LoVo (cell line): ENCODE results near the gene TMEM131L.

Source experiments
- DNase-seq: peaks from one replicate; pipeline ENCODE4 v3.0.0-alpha.2; 2016; ENCODE audit warnings: low spot score

Gene TMEM131L

GRCh38 chr4:153618833-153619232 is 152.7 kb downstream of the TMEM131L start:
- DNase-seq: no peak

GRCh38 chr4:153619811-153620210 is 153.7 kb downstream of the TMEM131L start:
- no peak for DNase-seq

- DNase-seq: no peak
Measured at GRCh38 chr4:153620352-153620751, 154.2 kb downstream of the TMEM131L start.

GRCh38 chr4:153622093-153622492 is 155.9 kb downstream of the TMEM131L start:
- no peak for DNase-seq

GRCh38 chr4:153622778-153623240 is 156.6 kb downstream of the TMEM131L start:
- no peak for DNase-seq

GRCh38 chr4:153623491-153623890 is 157.3 kb downstream of the TMEM131L start:
- no peak for DNase-seq

GRCh38 chr4:153628796-153629315 is 162.7 kb downstream of the TMEM131L start:
- DNase-seq: no peak

- DNase-seq: no peak
Measured at GRCh38 chr4:153629776-153630175, 163.6 kb downstream of the TMEM131L start.

GRCh38 chr4:153634738-153635353 is 168.7 kb downstream of the TMEM131L start:
- peak; percentile 12 for DNase-seq

GRCh38 chr4:153635846-153636245 is 169.7 kb downstream of the TMEM131L start:
- no peak for DNase-seq

GRCh38 chr4:153637201-153637600 is 171.0 kb downstream of the TMEM131L start:
- DNase-seq: no peak

GRCh38 chr4:153638011-153638410 is 171.9 kb downstream of the TMEM131L start:
- no peak for DNase-seq

- DNase-seq: no peak
Measured at GRCh38 chr4:153638999-153639398, 172.8 kb downstream of the TMEM131L start.

- no peak for DNase-seq
Measured at GRCh38 chr4:153639833-153640802, 174.0 kb downstream of the TMEM131L start.

GRCh38 chr4:153641532-153641931 is 175.4 kb downstream of the TMEM131L start:
- no peak for DNase-seq

GRCh38 chr4:153643406-153644383 is 177.5 kb downstream of the TMEM131L start:
- peak; percentile 72 for DNase-seq

GRCh38 chr4:153645183-153645582 is 179.0 kb downstream of the TMEM131L start:
- no peak for DNase-seq

- no peak for DNase-seq
Measured at GRCh38 chr4:153646261-153646660, 180.1 kb downstream of the TMEM131L start.

GRCh38 chr4:153646978-153647377 is 180.8 kb downstream of the TMEM131L start:
- DNase-seq: no peak

- no peak for DNase-seq
Measured at GRCh38 chr4:153647975-153648374, 181.8 kb downstream of the TMEM131L start.

- peak; percentile 36 for DNase-seq
Measured at GRCh38 chr4:153649572-153649991, 183.4 kb downstream of the TMEM131L start.

GRCh38 chr4:153651116-153651515 is 185.0 kb downstream of the TMEM131L start:
- DNase-seq: no peak
